Brain pericyte (primary cell): ENCODE data around the gene USP14.

Source experiments
- DNase-seq: peaks from one replicate; pipeline ENCODE4 v3.0.0-alpha.2; 2012; ENCODE audit warnings: low read depth, low spot score

USP14 gene

GRCh38 chr18:159933-160332, 1.6 kb downstream of the USP14 start:
- DNase-seq = no peak

DNA sequence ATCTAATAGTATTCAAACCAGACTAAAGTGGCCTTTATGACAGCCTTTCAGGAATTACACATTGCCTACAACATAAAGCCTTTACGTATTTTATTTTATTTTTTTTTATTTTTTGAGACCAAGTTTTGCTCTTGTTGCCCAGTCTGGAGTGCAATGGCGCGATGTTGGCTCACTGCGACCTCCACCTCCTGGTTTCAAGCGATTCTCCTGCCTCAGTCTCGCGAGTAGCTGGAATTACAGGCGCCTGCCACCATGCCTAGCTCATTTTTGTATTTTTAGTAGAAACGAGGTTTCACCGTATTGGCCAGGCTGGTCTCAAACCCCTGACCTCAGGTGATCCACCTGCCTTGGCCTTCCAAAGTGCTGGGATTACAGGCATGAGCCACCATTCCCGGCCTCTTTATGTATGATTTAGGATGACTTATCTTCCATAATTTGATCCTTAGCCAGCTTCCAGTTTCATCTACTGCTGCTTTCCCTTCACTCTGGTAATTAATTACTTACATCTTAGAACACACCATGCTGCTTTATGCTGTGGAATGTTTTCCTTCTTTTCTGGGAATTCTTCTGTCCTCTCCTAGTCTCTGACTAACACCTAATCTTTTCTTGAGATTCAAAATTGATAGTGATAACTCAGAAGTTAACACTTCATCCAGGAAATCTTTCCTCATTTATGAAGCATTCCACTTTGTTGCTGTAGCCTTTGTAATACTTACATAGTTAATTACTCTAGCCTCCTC, 2.6 kb downstream of the USP14 start:
- no peak for DNase-seq

DNA sequence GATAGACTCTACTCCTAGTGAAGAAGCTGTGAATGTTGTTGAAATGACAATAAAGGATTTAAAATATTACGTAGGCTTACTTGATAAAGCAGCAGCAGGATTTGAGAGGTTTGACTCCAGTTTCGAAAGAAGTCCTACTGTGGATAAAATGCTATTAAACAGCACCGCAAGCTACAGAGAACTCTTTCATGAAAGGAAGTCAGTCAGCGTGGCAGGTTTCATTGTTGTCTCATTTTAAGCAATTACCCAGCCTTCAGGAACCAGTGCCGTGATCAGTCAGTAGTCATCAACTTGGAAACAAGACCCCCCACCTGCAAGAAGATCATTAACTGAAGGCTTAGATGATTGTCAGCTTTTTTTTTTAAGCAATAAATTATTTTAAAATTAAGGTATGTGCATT, 14.0 kb downstream of the USP14 start:
- DNase-seq = no peak

DNA sequence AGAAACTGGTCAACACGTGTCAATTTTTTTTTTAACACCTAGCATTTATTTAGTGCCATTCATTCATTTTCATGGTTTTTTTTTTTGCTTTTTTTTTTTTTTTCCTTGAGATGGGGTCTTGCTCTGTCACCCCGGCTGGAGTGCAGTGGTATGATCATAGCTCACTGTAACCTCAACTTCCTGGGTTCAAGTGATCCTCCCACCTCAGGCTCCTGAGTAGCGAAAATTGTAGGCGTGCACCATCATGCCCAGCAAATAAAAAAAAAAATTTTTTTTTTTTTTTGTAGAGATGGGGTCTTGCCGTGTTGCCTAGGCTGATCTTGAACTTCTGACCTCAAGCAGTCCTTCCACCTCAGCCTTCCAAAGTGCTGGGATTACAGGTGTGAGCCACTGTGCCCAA, 21.1 kb downstream of the USP14 start:
- no peak for DNase-seq

DNA sequence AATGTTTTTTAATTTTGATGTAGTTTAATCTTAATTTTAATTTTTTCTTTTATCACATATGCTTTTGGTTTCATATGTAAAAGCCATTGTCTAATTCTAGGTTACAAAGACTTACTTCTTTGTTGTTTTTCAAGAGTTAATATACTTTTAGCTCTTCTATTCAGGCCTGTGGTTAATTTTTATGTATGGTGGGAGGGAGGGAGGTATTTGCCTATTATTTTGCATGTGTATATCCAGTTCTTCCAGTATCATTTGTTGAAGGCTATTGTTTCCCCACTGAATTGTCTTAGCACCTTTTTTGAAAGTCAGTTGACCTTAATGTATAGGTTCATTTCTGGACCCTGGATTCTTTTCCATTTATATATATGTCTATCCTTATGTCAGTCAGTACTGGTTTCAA, 23.4 kb downstream of the USP14 start:
- DNase-seq = no peak

- peak; percentile 34 for DNase-seq
Observed at GRCh38 chr18:183769-184168, 25.4 kb downstream of the USP14 start.

DNA sequence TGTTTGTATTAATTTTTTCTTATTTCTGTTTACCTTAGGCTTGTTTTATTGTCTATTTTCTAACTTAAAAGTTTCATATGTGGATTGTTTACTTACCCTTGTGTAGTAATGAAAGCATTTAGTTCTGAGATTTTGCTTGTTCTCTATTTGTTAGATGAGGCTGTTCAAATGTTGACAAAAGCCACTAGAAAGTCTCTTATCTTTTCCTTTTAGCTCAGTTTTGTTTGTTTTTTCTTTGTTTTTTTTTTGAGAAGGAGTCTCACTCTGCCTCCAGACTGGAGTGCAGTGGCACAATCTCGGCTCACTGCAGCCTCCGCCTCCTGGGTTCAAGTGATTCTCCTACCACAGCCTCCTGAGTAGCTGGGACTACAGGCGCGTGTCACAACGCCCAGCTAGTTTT, 30.9 kb downstream of the USP14 start:
- no peak for DNase-seq

DNA sequence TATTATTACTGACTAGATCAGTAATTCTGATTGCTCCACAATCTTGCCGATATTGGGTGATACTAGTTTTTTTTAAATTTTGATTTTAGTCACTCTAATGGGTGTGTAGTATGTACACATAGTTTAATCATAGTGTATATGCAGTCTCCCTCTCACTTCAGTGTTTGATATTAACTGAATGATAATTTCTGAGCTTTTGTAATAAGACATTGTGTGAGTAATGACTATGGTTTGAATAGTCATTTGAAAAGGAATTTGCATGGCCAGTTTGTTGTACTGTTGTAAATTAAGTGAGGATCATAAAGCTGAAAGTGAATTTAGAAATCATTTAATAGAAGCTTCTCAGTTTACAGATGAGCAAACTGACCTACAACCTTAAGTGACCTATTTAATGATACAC, 33.4 kb downstream of the USP14 start:
- no peak for DNase-seq

- no peak for DNase-seq
Observed at GRCh38 chr18:192801-193200, 34.4 kb downstream of the USP14 start.

- DNase-seq = no peak
Observed at GRCh38 chr18:195651-196050, 37.3 kb downstream of the USP14 start.

DNA sequence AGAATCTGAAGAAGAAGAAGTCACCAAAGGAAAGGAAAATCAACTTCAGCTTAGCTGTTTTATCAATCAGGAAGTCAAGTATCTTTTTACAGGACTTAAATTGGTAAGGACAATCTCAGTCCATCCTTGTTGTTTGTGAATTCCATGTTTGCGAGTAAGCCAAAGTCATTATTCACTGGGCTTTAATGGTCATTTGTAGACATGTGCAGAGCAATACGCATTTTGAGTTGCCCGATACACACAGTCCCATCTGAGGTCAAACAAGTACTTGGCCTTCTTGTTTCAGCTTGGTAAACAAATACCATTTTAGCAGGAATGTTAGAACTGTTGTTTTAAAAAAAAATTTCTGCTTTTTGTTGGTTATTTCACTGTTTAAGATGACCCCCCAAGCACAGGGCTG, 40.9 kb downstream of the USP14 start:
- no peak for DNase-seq

- no peak for DNase-seq
Observed at GRCh38 chr18:199768-200167, 41.4 kb downstream of the USP14 start.

DNA sequence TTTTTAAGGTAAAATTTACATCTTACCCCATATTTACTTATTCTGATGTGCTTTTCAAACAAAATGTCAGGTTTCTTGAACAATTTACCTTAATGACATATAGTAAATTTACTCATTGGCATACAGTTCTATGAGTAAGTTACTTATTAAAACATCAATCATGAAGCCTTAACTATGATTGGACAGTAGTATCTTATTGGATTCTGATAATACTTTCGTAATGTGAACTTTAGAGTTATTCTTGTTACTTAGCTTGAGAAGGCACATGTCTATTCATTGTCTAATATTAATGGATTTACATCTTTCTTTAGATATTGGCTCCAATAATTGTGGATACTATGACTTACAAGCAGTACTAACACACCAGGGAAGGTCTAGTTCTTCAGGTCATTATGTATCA, 51.7 kb downstream of the USP14 start:
- no peak for DNase-seq

- no peak for DNase-seq
Observed at GRCh38 chr18:210733-211132, 52.4 kb downstream of the USP14 start.

GRCh38 chr18:211582-211981, 53.2 kb downstream of the USP14 start:
- no peak for DNase-seq

DNA sequence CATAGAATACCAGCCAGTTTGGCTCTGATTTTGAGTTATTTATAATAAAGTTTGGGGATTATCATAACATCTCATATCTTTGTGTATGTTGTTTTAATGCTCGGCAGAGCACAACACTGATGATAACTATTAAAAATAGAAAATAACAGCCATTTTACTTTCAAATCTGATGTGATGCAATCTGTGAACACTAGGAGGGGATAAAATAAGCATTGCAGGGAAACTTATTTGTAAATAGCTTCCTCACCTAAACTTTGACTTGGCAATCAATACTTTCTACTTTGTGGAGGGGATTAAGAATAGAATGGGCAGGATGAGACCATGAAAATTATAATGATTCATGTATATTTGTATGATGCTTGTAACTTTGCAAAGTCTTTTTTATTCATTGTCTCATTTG, 54.4 kb downstream of the USP14 start:
- no peak for DNase-seq

GRCh38 chr18:213505-213904, 55.1 kb downstream of the USP14 start:
- DNase-seq = no peak

DNA sequence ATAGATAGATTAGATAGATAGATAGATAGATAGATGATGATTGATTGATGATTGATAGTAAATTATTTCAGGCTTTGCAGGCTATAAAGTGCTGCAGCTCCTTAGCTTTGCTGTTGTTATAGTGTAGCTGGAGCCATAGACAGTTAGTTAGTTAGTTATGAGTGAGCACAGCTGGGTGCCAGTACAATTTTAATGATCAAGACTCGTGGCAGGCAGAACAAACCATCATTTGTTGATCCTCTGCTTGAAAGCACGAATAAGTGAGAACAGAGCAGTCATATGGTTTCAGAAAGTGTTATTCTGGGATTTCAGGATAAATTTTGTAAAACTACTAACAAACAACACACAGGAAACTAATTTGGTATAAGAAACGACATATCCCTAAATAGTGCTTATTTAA, 55.6 kb downstream of the USP14 start:
- no peak for DNase-seq

- no peak for DNase-seq
Observed at GRCh38 chr18:215448-216010, 57.2 kb downstream of the USP14 start.

DNA sequence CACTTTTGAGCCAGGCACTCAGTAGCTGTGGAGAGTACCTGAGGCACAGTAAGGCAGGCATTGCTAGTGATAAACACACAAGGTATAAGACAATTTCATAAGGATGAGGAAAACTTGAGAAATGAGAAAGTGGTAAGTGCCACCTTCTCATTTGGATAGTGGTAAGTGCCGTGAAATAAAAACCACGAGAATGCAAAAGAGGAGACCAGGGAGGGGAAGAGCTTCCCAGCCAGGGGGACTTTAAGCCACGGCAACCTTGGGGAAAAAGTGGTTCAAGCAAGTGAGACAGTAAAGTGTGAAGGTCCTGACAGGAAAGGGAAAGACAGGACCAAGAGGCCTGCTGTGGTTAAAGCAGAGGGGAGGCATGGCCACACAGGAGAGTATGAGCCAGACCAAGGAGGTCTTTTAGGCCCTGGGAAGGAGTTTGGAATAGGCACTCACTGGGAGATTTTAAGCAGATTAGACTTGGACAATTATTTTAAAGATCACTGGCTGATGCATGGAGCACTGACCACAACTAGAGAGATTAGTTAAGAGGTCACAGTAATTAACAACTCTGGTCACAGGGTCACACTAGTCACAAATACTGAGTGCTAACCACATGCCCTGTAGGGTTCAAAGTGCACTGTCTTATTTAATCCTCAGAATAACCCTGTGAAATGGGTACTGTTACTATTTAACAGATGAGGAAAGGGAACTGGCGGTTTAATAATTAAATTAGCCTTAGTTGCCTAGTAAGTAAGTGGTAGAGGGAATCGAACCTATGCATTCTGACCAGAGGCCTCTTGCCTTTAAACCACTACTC, 59.4 kb downstream of the USP14 start:
- DNase-seq = no peak

- DNase-seq = no peak
Observed at GRCh38 chr18:220708-221107, 62.4 kb downstream of the USP14 start.

DNA sequence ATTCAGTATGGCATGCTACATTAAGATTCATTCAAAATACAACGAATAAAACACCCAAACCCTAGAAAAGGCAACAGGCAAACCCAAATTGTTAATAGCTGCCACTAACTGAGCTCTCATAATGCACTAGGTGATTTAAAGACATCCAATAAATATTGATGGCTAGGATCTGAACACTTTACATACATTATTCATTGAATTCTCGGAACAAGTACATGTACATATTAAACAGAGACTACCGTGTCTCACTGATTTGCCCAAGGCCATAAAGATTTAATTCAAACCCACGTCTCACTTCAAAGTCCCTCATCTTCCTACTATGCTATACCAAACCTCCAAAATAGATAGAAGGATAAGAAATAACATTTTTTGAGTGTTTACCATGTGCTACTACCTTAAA, 67.4 kb downstream of the USP14 start:
- no peak for DNase-seq

GRCh38 chr18:227374-227773, 69.0 kb downstream of the USP14 start:
- no peak for DNase-seq
